ENCODE data around the gene VPS26B.

Gene VPS26B

GRCh38 chr11:134261626-134262488 is 37.4 kb downstream of the VPS26B start:
- H2BK12ac ChIP-seq (ENCODE audit: low read length), result no peak overlapping the region
- H3K79me1 ChIP-seq (ENCODE audit: low read length), result no peaks in the 10 kb centered on the region
- H3K4me2 ChIP-seq (ENCODE audit: low read length), result no peak overlapping the region
- H2BK120ac ChIP-seq (ENCODE audit: insufficient read depth, low read length, poor library complexity), result no peak overlapping the region
- H3K23ac ChIP-seq (ENCODE audit: low read length), result no peak overlapping the region
- no peaks in the 10 kb centered on the region for H3K9me3 ChIP-seq (ENCODE audit: insufficient read depth, low read depth, low read length)
- H3K36me3 ChIP-seq (ENCODE audit: control insufficient read depth in 1 of 2, insufficient read depth in 2 of 2, low read length in 2 of 2), result peaks cover 30 to 32% of the 10 kb centered on the region in 2 experiments
- peak overlapping the region; percentile 20 for H4K12ac ChIP-seq (ENCODE audit: low read depth, low read length)
- no peak overlapping the region for H2AFZ ChIP-seq (ENCODE audit: insufficient read depth, low read length, poor library complexity)
- H3K27me3 ChIP-seq (ENCODE audit: insufficient read depth, low read length), result no peaks in the 10 kb centered on the region
- H4K8ac ChIP-seq (ENCODE audit: low read depth, low read length), result no peak overlapping the region
- H3K14ac ChIP-seq (ENCODE audit: low read length), result no peak overlapping the region
- H3K4me3 ChIP-seq (ENCODE audit: low read depth, low read length), result no peak overlapping the region
- H2AK5ac ChIP-seq (ENCODE audit: low read length), result no peak overlapping the region
- no peaks in the 10 kb centered on the region for H3K79me2 ChIP-seq (ENCODE audit: control insufficient read depth, insufficient read depth, low read length, poor library complexity)
- no peak overlapping the region for H3K9ac ChIP-seq (ENCODE audit: low read length)
- H3K4me1 ChIP-seq (ENCODE audit: control insufficient read depth in 1 of 2, insufficient read depth in 2 of 2, low read length in 2 of 2), result no peaks in the 10 kb centered on the region
- H3K18ac ChIP-seq (ENCODE audit: low read length), result no peak overlapping the region
- no CpG with 5 or more reads among the region's 14 CpGs for WGBS (ENCODE audit: extremely low coverage, insufficient coverage, insufficient read length)
- H3K4ac ChIP-seq (ENCODE audit: low read depth, low read length), result no peak overlapping the region
- H2BK5ac ChIP-seq (ENCODE audit: low read depth, low read length, poor library complexity), result no peak overlapping the region
- H4K91ac ChIP-seq (ENCODE audit: low read depth, low read length), result no peak overlapping the region
- no peak overlapping the region for H3K27ac ChIP-seq (ENCODE audit: low read depth, low read length)
- peak; percentile 21 to 58 for DNase-seq

- Histone ChIP-seq H3K4me1 (ENCODE audit: control insufficient read depth in 1 of 2, insufficient read depth in 2 of 2, low read length in 2 of 2) (peaks cover 2 to 4% of the 10 kb centered on the region in 2 experiments), H3K27ac (ENCODE audit: low read depth, low read length) (no peak overlapping the region), H3K79me1 (ENCODE audit: low read length) (no peaks in the 10 kb centered on the region), H4K8ac (ENCODE audit: low read depth, low read length) (no peak overlapping the region), H3K9ac (ENCODE audit: low read length) (no peak overlapping the region), H4K12ac (ENCODE audit: low read depth, low read length) (no peak overlapping the region), H2AFZ (ENCODE audit: insufficient read depth, low read length, poor library complexity) (no peak overlapping the region), H3K27me3 (ENCODE audit: insufficient read depth, low read length) (no peaks in the 10 kb centered on the region), H3K4me2 (ENCODE audit: low read length) (no peak overlapping the region), H3K9me3 (ENCODE audit: insufficient read depth, low read depth, low read length) (no peaks in the 10 kb centered on the region), H3K79me2 (ENCODE audit: control insufficient read depth, insufficient read depth, low read length, poor library complexity) (no peaks in the 10 kb centered on the region), H3K4ac (ENCODE audit: low read depth, low read length) (no peak overlapping the region), H2BK12ac (ENCODE audit: low read length) (no peak overlapping the region), H3K36me3 (ENCODE audit: control insufficient read depth in 1 of 2, insufficient read depth in 2 of 2, low read length in 2 of 2) (peaks cover 16 to 21% of the 10 kb centered on the region in 2 experiments), H3K18ac (ENCODE audit: low read length) (no peak overlapping the region), H3K4me3 (ENCODE audit: low read depth, low read length) (no peak overlapping the region), H2AK5ac (ENCODE audit: low read length) (no peak overlapping the region), H4K91ac (ENCODE audit: low read depth, low read length) (no peak overlapping the region), H3K14ac (ENCODE audit: low read length) (no peak overlapping the region), H2BK5ac (ENCODE audit: low read depth, low read length, poor library complexity) (no peak overlapping the region), H3K23ac (ENCODE audit: low read length) (no peak overlapping the region), H2BK120ac (ENCODE audit: insufficient read depth, low read length, poor library complexity) (no peak overlapping the region)
- WGBS (ENCODE audit: extremely low coverage, insufficient coverage, insufficient read length), result no CpG with 5 or more reads among the region's 7 CpGs
- peak; percentile 78 to 92 for DNase-seq
Observed at GRCh38 chr11:134264966-134265764, 40.7 kb downstream of the VPS26B start.

GRCh38 chr11:134266440-134266839 is 42.0 kb downstream of the VPS26B start:
- H4K8ac ChIP-seq (ENCODE audit: low read depth, low read length), result no peak overlapping the region
- DNase-seq, result peak in 1 of 2 donors; percentile 19
- no peak overlapping the region for H3K4me3 ChIP-seq (ENCODE audit: low read depth, low read length)
- H4K12ac ChIP-seq (ENCODE audit: low read depth, low read length), result no peak overlapping the region
- no peak overlapping the region for H2AK5ac ChIP-seq (ENCODE audit: low read length)
- H3K14ac ChIP-seq (ENCODE audit: low read length), result no peak overlapping the region
- no peak overlapping the region for H3K18ac ChIP-seq (ENCODE audit: low read length)
- no peaks in the 10 kb centered on the region for H3K9me3 ChIP-seq (ENCODE audit: insufficient read depth, low read depth, low read length)
- H3K79me2 ChIP-seq (ENCODE audit: control insufficient read depth, insufficient read depth, low read length, poor library complexity), result no peaks in the 10 kb centered on the region
- no peak overlapping the region for H2BK120ac ChIP-seq (ENCODE audit: insufficient read depth, low read length, poor library complexity)
- no peaks in the 10 kb centered on the region for H3K27me3 ChIP-seq (ENCODE audit: insufficient read depth, low read length)
- H3K27ac ChIP-seq (ENCODE audit: low read depth, low read length), result no peak overlapping the region
- no CpG with 5 or more reads among the region's 5 CpGs for WGBS (ENCODE audit: extremely low coverage, insufficient coverage, insufficient read length)
- H3K36me3 ChIP-seq (ENCODE audit: control insufficient read depth in 1 of 2, insufficient read depth in 2 of 2, low read length in 2 of 2), result peaks cover 10 to 16% of the 10 kb centered on the region in 2 experiments
- no peak overlapping the region for H3K23ac ChIP-seq (ENCODE audit: low read length)
- H2AFZ ChIP-seq (ENCODE audit: insufficient read depth, low read length, poor library complexity), result no peak overlapping the region
- H3K4me1 ChIP-seq (ENCODE audit: control insufficient read depth in 1 of 2, insufficient read depth in 2 of 2, low read length in 2 of 2), result peaks cover 2 to 5% of the 10 kb centered on the region in 2 experiments
- no peak overlapping the region for H2BK12ac ChIP-seq (ENCODE audit: low read length)
- H3K4me2 ChIP-seq (ENCODE audit: low read length), result no peak overlapping the region
- no peak overlapping the region for H2BK5ac ChIP-seq (ENCODE audit: low read depth, low read length, poor library complexity)
- no peaks in the 10 kb centered on the region for H3K79me1 ChIP-seq (ENCODE audit: low read length)
- no peak overlapping the region for H3K4ac ChIP-seq (ENCODE audit: low read depth, low read length)
- no peak overlapping the region for H3K9ac ChIP-seq (ENCODE audit: low read length)
- H4K91ac ChIP-seq (ENCODE audit: low read depth, low read length), result no peak overlapping the region

GRCh38 chr11:134266841-134267251 is 42.4 kb downstream of the VPS26B start:
- H3K4me2 ChIP-seq (ENCODE audit: low read length), result no peak overlapping the region
- peak; percentile 77 to 95 for DNase-seq
- H2BK12ac ChIP-seq (ENCODE audit: low read length), result no peak overlapping the region
- no peak overlapping the region for H4K91ac ChIP-seq (ENCODE audit: low read depth, low read length)
- no peaks in the 10 kb centered on the region for H3K9me3 ChIP-seq (ENCODE audit: insufficient read depth, low read depth, low read length)
- H2BK120ac ChIP-seq (ENCODE audit: insufficient read depth, low read length, poor library complexity), result no peak overlapping the region
- peaks cover 2 to 5% of the 10 kb centered on the region in 2 experiments for H3K4me1 ChIP-seq (ENCODE audit: control insufficient read depth in 1 of 2, insufficient read depth in 2 of 2, low read length in 2 of 2)
- no peak overlapping the region for H3K18ac ChIP-seq (ENCODE audit: low read length)
- no peak overlapping the region for H3K23ac ChIP-seq (ENCODE audit: low read length)
- H3K4ac ChIP-seq (ENCODE audit: low read depth, low read length), result no peak overlapping the region
- H3K27ac ChIP-seq (ENCODE audit: low read depth, low read length), result no peak overlapping the region
- H2AK5ac ChIP-seq (ENCODE audit: low read length), result no peak overlapping the region
- no peaks in the 10 kb centered on the region for H3K79me1 ChIP-seq (ENCODE audit: low read length)
- H3K36me3 ChIP-seq (ENCODE audit: control insufficient read depth in 1 of 2, insufficient read depth in 2 of 2, low read length in 2 of 2), result peaks cover 7 to 12% of the 10 kb centered on the region in 2 experiments
- WGBS (ENCODE audit: extremely low coverage, insufficient coverage, insufficient read length), result no CpG with 5 or more reads among the region's 3 CpGs
- H3K27me3 ChIP-seq (ENCODE audit: insufficient read depth, low read length), result no peaks in the 10 kb centered on the region
- H2BK5ac ChIP-seq (ENCODE audit: low read depth, low read length, poor library complexity), result no peak overlapping the region
- no peak overlapping the region for H4K12ac ChIP-seq (ENCODE audit: low read depth, low read length)
- no peak overlapping the region for H4K8ac ChIP-seq (ENCODE audit: low read depth, low read length)
- no peak overlapping the region for H3K14ac ChIP-seq (ENCODE audit: low read length)
- no peak overlapping the region for H3K9ac ChIP-seq (ENCODE audit: low read length)
- no peaks in the 10 kb centered on the region for H3K79me2 ChIP-seq (ENCODE audit: control insufficient read depth, insufficient read depth, low read length, poor library complexity)
- H2AFZ ChIP-seq (ENCODE audit: insufficient read depth, low read length, poor library complexity), result no peak overlapping the region
- no peak overlapping the region for H3K4me3 ChIP-seq (ENCODE audit: low read depth, low read length)

All from trophoblast cell (in vitro differentiated cells and primary cell).